Sigmoid colon (tissue), 4 donors: ENCODE results near the gene OR10K1.

Experiments used
- CTCF ChIP-seq, 4 experiments: fragments of 450-650 bp in 3 of 4; fragments of 200-600 bp in 1 of 4; IDR thresholded peaks; one replicate each; pipeline ENCODE4 v1.5.1; 2016 to 2019; ENCODE audit warnings: antibody characterized with exemption in 4 of 4, mild to moderate bottlenecking in 3 of 4, moderate library complexity in 2 of 4
- EP300 ChIP-seq, 4 donors: sonication (generic); formaldehyde crosslinking; IDR thresholded peaks; one replicate each; pipeline ENCODE4 v1.6.1; 2017; ENCODE audit warnings: antibody characterized with exemption in 4 of 4
- POLR2A ChIP-seq, 2 donors: fragments of 450-650 bp; IDR thresholded peaks; one replicate each; pipeline ENCODE4 v1.6.1; 2016; ENCODE audit warnings: antibody characterized with exemption in 2 of 2, mild to moderate bottlenecking in 2 of 2, moderate library complexity in 2 of 2
- POLR2AphosphoS5 ChIP-seq, 4 donors: sonication (generic); formaldehyde crosslinking; IDR thresholded peaks; one replicate each; pipeline ENCODE4 v1.6.1; 2017; ENCODE audit warnings: antibody characterized with exemption in 4 of 4

GRCh38 chr1:158494796-158495195 lies 33.2 kb downstream of the OR10K1 start:
- TF ChIP-seq CTCF (IDR thresholded peaks at IDR 0.05) = no peak
- no peak for TF ChIP-seq POLR2A (IDR thresholded peaks at IDR 0.05)
- TF ChIP-seq EP300 (IDR thresholded peaks at IDR 0.05) = no peak
- TF ChIP-seq POLR2AphosphoS5 (IDR thresholded peaks at IDR 0.05) = no peak
